Stimulated activated CD4-positive, alpha-beta T cell treated with anti-CD3 and anti-CD28 coated beads, TNF-alpha, amount 100 ng/mL, for 1 hour (primary cell): ENCODE data around the gene ZNF724.
"Not testable (repeated sequence)": the region's sequence is repeated elsewhere in the genome, so short reads cannot be mapped to it uniquely, and the experiment has no call there.

Experiments used
- DNase-seq, 3 donors: peaks; one replicate each; pipeline ENCODE4 v3.0.0-alpha.2; 2020; ENCODE audit warnings: low read depth in 3 of 3, low spot score in 1 of 3

Gene ZNF724

DNA sequence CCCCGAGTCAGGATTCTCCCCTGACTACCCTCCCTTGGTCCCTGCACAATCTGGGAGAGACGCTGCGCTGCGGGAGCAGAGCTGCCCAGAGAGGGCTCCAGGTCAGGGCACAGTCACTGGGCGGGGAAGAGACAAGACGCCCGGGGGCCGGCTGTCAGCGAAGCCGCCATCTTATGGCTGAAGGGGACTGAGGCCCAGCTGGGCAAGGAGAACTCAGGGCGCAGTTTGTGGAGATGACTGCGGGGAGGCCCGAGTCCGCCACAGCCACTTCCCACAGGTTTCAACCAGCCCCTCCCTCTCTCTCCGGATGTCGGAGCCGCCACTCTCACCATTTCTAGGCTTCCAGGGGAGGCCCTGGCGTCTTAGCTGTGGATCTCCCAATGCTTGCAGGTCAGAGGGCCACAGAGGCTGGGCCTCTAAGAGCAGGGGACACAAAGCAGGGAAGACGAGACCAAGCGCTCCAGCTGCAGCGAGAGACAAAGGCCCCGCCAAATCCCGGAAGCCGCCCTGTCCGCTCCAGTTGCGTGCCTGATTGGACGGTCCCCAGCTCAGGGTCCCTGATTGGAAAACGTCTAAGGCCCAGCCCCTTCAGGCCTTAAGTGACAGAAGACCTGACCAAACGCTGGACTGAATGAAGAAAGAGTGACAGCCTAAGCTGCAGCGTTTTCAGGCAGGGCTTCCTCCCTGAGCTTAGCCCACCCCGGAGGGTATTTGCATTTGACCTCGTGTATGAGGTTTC lies at the start of gene ZNF724:
Gene ZNF724 (minus strand): TSS at position 484 of the 739 bp plus-strand sequence. CDS start 152 bp downstream, at position 332.
- peak; percentile 66 to 71 (median 68) for DNase-seq

DNA sequence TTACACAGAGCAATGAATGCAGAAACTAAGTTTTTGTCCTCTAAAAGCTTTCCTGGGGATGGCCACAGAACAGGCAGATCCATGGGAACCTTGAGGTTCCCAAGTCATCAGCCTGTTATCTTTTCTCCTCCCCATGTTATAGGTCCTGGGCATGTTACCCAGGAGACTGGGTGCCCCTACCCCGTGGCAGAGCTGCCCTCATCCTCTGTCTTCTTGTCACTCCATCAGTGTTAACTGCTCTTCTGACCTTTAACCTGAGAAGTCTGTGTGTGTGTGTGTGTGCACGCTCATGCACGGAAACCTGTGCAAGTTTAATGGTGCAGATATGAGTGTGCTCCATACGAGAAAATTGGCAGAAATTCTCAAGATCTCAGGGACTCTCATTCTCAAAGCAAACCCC lies 43.9 kb upstream of the ZNF724 start:
- DNase-seq: no peak

DNA sequence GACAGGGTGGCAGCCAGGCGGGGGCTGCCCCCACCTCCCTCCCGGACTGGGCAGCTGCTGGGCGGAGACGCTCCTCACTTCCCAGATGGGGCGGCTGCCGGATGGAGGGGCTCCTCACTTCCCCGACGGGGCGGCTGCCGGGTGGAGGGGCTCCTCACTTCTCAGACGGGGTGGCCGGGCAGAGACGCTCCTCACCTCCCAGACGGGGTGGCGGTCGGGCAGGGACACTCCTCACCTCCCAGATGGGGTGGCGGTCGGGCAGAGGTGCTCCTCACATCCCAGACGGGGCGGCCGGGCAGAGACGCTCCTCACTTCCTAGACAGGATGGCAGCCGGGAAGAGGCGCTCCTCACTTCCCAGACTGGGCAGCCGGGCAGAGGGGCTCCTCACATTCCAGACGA lies 39.8 kb upstream of the ZNF724 start:
- DNase-seq: not testable (repeated sequence)

DNA sequence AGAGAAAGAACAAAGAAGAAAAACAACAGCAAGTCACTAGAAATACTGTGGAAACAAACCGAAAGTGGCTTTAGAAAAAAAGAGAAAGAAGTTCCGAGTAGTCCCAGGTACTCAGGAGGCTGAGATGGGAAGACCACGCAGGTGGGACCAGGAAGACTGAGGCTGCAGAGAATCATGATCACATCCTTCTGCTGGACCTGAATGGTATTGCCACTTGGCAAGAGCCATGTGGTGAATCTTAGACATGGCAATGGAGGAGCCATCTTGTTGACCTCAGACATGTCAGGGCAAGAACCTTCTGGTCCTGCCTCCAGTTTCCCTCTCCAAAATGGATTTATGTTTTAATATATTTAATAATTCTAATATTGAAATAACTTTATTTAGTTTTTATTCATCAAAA lies 37.4 kb upstream of the ZNF724 start:
- no peak for DNase-seq

DNA sequence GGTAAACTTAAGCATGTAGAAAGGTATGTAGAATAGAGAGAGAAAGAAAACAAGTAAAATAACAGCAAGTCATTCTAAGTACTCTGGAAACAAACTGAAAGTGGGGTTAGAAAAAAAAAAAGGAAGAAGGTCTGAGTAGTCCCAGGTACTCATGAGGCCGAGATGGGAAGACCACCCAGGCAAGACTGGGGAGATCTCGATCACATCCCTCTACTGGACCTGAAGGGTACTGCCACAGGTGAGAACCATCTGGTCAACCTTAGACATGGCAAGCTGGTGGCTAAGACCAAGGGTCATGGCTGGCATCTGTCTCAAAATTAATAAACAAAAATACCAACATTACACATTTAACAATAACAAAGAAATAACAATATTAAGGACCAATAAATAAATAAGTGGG lies 36.3 kb upstream of the ZNF724 start:
- no peak for DNase-seq

DNA sequence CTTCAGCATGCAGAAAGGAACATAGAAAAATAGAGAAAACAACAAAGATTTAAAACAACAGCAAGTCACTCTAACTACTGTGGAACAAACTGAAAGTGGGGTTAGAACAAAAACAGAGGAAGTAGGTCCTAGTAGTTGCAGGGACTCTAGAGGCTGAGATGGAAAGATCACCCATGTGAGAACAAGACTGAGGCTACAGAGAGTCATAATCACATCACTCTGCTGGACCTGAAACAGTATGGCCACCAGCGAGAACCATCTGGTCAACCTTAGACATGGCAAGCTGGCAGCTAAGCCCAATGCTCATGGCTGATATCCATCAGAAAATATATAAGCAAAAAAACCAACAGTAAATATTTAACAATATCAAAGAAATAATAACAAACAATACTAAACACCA lies 35.8 kb upstream of the ZNF724 start:
- no peak for DNase-seq

DNA sequence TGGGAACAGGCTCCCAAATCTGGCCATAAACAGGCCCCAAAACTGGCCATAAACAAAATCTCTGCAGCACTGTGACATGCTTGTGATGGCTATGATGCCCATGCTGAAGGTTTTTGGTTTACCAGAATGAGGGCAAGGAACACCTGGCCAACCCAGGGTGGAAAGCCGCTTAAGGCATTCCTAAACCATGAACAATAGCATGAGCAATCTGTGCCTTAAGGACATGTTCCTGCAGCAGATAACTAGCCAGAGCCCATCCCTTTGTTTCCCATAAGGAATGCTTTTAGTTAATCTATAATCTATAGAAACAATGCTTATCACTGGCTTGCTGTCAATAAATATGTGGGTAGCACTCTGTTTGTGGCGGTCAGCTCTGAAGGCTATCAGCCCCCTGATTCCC lies 35.1 kb upstream of the ZNF724 start:
- DNase-seq: not testable (repeated sequence)

DNA sequence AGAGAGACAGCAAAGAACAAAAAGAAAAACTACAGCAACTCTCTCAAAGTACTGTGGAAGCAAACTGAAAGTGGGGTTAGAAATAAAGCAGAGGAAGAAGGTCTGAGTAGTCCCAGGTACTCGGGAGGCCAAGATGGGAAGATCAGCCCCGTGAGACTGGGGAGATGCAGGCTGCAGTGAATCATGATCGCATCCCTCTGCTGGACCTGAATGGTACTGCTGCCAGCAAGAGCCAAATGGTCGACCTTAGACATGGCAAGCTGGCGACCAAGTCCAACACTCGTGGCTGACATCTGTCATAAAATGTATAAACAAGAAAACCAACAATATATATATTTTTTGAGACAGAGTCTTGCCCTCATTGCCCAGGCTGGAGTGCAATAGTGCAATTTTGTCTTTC lies 33.7 kb upstream of the ZNF724 start:
- DNase-seq: peak; percentile 16 to 51 (median 21)

DNA sequence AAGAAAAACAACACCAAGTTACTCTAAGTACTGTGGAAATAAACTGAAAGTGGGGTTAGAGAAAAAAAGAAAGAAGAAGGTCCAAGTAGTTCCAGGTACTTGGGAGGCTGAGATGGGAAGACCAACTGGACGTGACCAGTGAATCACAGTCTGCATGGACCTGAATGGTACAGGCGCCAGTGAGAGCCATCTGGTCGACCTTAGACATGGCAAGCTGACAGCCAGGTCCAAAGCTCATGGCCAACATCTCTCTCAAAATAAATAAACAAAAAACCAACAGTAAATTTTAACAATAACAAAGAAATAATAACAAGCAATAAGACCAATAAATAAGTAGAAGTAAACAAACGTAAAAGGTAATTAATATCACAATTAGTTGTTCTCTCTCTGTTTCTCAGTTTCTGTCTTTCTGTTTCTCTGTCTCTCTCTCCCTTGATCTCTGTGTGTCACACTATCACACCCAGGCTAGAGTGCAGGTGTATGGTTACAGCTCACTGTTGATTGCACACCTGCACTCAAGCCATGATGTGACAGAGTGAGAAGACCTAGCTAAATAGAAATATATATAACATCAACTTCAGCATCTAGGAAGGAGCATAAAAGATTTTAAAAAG lies 31.6 kb upstream of the ZNF724 start:
- DNase-seq: no peak

DNA sequence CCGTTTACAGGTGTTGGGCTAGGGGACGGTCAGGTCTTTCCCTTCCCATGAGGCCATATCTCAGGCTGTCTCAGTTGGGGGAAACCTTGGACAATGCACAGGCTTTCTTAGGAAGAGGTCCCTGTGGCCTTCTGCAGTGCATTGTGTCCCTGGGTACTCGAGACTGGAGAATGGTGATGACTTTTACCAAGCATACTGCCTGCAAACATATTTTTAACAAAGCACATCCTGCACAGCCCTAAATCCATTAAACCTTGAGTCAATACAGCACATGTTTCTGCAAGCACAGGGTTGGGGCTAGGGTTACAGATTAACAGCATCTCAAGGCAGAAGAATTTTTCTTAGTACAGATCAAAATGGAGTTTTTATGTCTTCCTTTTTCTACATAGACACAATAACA lies 27.9 kb upstream of the ZNF724 start:
- DNase-seq: not testable (repeated sequence)

DNA sequence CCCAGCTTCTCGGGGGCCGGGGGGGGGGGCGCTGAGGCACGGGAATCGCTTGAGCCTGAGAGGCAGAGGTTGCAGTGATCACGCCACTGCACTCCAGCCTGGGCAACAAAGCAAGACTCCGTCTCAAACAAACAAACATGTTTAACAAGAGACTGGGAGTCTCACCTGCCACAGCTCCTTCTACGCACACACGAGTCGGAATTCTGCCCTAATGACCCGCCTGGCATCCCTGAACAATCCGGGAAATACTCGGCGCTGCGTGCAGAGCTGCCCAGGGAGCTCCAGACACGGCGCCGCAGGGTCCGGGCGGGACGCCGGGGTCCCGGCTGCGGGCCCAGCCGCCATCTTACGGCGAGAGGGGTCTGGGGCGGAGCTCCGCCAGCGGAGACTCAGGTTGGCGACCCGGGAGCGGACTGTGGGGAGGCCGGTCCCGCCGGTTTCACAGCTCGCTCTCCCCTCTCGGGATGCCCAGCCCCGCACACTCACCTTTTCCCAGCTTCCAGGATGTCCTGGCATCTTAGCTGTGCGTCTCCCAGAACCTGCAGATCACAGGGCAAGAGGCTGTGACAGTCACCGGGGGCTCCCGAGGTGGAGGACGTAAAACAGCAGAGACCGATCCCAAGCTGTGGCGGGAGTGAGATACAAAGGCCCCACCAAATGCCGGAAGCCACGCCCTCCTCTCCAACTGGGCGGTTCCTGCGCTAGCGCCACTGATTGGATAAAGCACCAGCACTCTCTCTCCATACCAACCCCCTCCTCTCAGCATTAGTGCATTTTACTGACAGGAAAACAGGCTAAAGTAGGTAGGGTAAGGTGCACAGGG lies 23.6 kb upstream of the ZNF724 start:
- peak; percentile 58 to 87 (median 76) for DNase-seq

DNA sequence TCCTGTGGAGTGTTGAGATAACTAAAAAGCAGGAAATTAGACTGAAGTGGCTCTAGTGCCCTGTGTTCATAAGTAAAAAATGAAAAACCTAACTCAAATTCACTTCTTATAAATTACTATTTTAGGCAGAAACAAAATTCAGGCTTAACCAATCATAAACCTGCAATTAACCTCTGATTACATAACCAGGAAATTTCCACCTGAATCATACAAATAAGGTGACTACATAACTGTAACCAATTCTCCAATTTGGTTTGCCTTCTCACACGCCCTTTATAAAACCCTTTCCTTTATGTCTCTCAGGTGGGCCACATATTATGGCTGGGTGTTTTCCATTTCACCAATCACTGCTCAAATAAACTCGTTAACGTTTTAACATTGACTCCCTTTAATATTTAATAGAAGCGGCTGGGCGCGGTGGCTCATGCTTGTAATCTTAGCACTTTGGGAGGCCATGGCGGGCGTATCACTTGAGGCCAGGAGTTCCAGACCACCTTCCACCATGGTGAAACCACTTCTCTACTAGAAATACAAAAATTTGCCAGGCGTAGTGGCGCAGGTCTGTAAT lies 22.9 kb upstream of the ZNF724 start:
- no peak for DNase-seq

DNA sequence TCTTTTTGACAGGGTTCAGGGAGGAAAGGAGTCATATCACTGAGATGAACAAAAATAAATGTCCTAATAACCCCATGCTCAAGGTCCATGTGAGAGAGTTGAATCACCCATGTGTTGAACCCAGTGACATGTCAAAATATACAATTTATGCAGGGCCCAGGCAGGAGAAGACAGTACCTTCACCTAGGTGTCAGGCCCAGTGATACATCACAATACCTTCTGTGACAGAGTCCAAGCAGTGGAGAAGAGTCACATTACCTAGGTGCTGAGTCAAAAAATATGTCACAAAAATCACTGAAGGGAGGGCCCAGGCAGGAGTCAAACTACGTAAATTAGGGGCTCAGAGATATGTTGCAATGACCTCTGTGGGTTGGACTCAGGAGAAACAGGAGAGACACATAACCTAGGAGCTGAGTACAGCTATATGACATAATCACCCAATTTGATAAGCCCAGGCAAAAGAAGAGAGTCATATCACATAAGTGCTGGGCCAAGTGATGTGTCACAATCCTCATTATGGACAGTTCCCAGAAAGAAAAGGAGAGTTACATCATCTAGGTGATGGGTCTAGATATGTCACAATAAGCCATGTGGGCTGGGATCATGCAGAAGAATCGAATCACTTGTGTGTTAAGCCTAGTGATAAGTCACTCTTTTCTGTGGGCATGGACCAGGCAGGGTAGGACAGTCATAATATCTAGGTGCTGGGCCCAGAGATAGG lies 13.8 kb upstream of the ZNF724 start:
- no peak for DNase-seq

DNA sequence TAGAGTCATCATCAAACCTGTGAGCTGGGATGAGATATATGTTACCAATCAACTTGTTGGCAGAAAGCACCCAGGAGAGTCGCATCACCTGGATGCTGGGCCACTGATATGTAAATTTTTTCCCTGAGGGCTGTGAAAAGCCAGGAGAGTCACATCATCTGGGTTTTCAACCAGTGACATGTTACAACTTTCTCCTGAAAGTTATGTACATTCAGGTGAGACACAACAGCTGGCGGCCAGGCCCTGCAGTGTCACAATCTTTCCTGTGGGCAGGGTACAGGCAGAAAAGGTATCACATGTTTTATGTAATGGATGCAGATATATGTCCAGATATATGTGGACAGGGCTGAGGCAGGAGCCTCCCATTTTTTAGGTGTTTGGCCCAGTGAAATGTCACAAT lies 13.2 kb upstream of the ZNF724 start:
- DNase-seq: no peak

DNA sequence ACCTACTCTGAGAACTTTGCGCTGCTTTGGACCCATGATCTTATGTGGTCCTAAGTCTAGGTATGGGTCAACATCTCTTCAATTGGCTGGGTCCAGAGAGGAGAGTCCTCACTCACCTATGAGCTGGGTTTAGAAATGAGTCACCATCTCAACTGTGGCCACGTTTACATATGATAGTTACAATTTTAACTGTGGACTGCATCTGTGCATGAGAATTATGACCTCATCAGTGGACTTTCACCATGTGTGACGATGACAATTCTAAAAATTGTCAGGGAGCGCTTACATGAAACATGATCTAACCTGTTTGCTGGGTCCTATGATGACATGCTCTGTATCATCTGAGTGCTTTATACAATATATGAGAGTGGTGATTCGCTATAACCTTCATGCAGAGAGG lies 12.7 kb upstream of the ZNF724 start:
- DNase-seq: no peak

DNA sequence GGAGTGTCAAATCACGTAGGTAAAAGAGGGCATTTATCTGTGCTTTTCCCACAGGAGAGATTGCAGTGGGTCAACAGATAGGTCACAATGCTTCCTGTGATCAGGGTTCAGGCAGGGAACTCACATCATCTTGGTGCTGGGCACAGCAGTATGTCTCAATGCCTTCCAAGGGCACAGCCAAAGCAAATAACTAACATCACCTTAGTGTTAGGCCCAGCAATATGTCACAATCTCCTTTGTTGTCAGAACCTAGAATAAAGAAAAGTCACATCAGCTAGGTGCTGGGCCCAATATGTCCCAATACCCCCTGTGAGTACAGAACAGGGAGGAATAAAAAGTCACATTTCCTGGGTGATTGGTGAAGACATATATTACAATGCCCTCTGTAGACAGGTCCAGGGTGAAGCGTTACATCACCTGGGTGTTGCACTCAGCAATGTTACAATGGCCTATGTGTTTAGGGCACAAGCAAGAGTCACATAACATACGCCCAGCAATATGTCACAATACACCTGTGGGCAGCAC lies 11.4 kb upstream of the ZNF724 start:
- DNase-seq: no peak

DNA sequence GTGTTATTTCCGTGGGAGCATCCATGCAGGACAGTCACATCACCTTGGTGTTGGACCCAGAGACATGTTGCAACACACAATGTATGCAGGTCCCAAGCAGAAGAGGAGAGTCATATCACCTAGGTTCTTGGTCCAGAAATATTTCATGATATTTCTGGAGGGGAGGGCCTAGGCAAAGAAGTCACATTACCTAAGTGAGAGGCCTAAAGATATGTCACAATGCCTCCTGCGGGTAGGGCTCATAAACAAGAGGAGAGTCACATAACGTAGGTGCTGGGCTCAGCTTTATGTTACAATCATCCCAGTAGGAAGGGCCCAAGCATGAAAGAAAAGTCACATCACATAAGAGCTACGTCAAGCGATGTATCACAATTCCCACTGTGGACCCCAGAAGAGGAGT lies 10.8 kb upstream of the ZNF724 start:
- DNase-seq: no peak

DNA sequence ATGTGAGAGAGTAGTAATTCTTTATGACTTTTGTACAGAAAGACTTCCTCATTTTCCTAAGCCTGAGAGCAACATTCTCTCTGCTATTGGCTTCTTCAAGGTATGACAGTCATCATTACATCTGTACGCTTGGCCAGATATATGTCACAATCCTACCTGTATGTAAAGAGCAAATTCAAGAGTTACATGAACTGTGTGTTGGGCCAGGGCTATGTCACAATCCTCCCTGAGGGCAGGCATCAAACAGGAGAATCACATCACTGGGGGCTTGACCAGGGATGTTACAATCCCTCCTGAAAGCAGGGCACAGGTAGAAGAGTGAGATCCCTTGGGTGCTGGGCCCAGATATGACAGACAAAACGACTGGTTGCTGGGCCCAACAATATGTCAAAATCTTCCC lies 9.8 kb upstream of the ZNF724 start:
- DNase-seq: no peak

DNA sequence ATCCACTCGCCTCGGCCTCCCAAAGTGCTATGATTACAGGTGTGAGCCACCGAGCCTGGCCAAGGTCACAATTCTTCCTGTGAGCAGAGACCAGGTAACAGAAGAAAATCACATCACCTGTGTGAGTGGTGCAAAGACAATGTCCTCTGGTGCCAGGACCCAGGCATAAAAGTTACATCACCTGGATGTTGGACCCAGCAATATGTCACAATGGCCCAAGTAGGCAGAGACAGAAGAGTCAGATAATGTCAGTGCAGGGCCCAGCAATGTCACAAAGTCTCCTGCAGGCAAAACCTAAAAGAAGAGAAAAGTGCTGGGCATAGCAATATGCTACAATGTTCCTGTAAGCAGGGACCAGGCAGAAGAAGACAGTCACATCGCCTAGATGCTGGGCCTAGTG lies 5.5 kb upstream of the ZNF724 start:
- no peak for DNase-seq

DNA sequence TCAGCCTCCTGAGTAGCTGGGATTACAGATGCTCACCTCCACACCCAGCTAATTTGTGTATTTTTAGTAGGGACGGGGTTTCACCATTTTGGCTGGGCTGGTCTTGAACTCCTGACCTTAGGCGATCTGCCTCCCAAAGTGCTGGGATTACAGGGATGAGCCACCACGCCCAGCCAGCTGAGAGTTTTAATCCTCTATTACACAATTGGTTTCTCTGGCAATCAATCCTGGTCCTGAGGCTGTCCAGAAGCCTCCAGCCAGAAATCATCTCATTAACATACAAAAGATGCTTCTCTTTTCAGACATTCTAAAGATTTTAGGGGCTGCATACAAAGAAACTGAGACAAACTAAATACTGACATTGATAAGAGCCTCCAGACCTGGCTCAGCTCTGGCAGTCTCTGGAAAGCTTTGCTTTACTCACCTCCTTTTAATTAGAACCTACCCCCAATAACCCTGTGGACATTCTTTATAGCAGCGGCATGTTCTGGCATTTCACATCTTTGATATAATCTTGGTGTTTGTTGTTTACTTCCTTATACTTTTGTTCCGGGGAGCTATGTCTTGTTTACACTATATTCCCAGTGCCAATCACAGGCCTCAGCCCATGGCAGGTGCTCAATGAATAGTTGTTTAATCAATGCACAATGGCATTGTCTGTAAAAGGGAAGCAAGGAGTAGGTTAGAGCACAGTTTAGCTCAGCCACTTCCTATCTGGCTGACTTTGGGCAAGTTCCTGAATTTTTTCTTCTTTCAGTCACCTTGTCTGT lies 4.1 kb upstream of the ZNF724 start:
- no peak for DNase-seq
